Raji (cell line): Measurements from ENCODE around the gene CCDC91.

Source experiments
- POLR2A ChIP-seq: IDR thresholded peaks from 2 replicates; pipeline ENCODE4 v1.6.1; 2011; ENCODE audit warnings: low read depth, low read length, control low read depth; ENCODE audit not compliant: insufficient read depth

CCDC91 gene

GRCh38 chr12:28296287-28296686 lies 106.0 kb downstream of the CCDC91 start:
- TF ChIP-seq POLR2A, result no peak

- TF ChIP-seq POLR2A, result no peak
Observed at GRCh38 chr12:28303192-28303591, 112.9 kb downstream of the CCDC91 start.

- TF ChIP-seq POLR2A, result no peak
Observed at GRCh38 chr12:28306535-28306934, 116.3 kb downstream of the CCDC91 start.

GRCh38 chr12:28308891-28309290 lies 118.6 kb downstream of the CCDC91 start:
- no peak for TF ChIP-seq POLR2A

- no peak for TF ChIP-seq POLR2A
Observed at GRCh38 chr12:28313631-28314030, 123.4 kb downstream of the CCDC91 start.

GRCh38 chr12:28316049-28316448 lies 125.8 kb downstream of the CCDC91 start:
- TF ChIP-seq POLR2A, result no peak

- no peak for TF ChIP-seq POLR2A
Observed at GRCh38 chr12:28318273-28318672, 128.0 kb downstream of the CCDC91 start.

GRCh38 chr12:28320353-28320752 lies 130.1 kb downstream of the CCDC91 start:
- no peak for TF ChIP-seq POLR2A

GRCh38 chr12:28327722-28328121 lies 137.5 kb downstream of the CCDC91 start:
- TF ChIP-seq POLR2A, result no peak

GRCh38 chr12:28328967-28329366 lies 138.7 kb downstream of the CCDC91 start:
- no peak for TF ChIP-seq POLR2A

- TF ChIP-seq POLR2A, result no peak
Observed at GRCh38 chr12:28331130-28331529, 140.9 kb downstream of the CCDC91 start.

- TF ChIP-seq POLR2A, result no peak
Observed at GRCh38 chr12:28340261-28341045, 150.2 kb downstream of the CCDC91 start.

- TF ChIP-seq POLR2A, result no peak
Observed at GRCh38 chr12:28343713-28344112, 153.5 kb downstream of the CCDC91 start.

GRCh38 chr12:28346567-28346966 lies 156.3 kb downstream of the CCDC91 start:
- no peak for TF ChIP-seq POLR2A

- TF ChIP-seq POLR2A, result no peak
Observed at GRCh38 chr12:28349196-28349595, 158.9 kb downstream of the CCDC91 start.

- TF ChIP-seq POLR2A, result no peak
Observed at GRCh38 chr12:28350502-28350901, 160.2 kb downstream of the CCDC91 start.

GRCh38 chr12:28351414-28351813 lies 161.2 kb downstream of the CCDC91 start:
- TF ChIP-seq POLR2A, result no peak
